Right ventricle myocardium inferior (tissue), 1 donor: ENCODE measurements around the gene SCAF8. TPM values are rescaled to one million over a fixed set of nuclear protein-coding genes. Genes with fewer than 3 reads are reported as not detected.
A peak's percentile ranks its signal among the peaks of the same experiment; 100 is the strongest.
"Not testable (repeated sequence)": the region's sequence is repeated elsewhere in the genome, so short reads cannot be mapped to it uniquely, and the experiment has no call there.

Experiments used
- ATAC-seq: fragments of 200-7000 bp; cut with Tn5 transposase; one replicate; pipeline ENCODE4 v1.9.1; 2020; ENCODE audit warnings: mild to moderate bottlenecking, moderate library complexity
- DNase-seq: peaks from one replicate; pipeline ENCODE4 v3.0.0; 2021; ENCODE audit errors: missing footprints
- intact Hi-C: fragments of 100-400 bp; cut with DNase I; formaldehyde crosslinking; loops from one replicate; pipeline ENCODE4 v1.11.0; 2022
- long read RNA-seq: library from polyadenylated mRNA; unstranded; transcript quantifications from one replicate; pipeline ENCODE4 v2.0.0, GENCODE V29; 2021
- total RNA-seq: library from RNA; stranded (reverse); fragmentation: NEBNext Ultra II Directional; extraction: Animal tissue kit (Norgen Biotek cat#: 25700); gene quantifications from one replicate; pipeline ENCODE4 v1.2.1, GENCODE V29; 2021
- donor health status: DM: no; HTN: yes; CAD: no; lungs with severe emphysema.

SCAF8 gene, protein sequence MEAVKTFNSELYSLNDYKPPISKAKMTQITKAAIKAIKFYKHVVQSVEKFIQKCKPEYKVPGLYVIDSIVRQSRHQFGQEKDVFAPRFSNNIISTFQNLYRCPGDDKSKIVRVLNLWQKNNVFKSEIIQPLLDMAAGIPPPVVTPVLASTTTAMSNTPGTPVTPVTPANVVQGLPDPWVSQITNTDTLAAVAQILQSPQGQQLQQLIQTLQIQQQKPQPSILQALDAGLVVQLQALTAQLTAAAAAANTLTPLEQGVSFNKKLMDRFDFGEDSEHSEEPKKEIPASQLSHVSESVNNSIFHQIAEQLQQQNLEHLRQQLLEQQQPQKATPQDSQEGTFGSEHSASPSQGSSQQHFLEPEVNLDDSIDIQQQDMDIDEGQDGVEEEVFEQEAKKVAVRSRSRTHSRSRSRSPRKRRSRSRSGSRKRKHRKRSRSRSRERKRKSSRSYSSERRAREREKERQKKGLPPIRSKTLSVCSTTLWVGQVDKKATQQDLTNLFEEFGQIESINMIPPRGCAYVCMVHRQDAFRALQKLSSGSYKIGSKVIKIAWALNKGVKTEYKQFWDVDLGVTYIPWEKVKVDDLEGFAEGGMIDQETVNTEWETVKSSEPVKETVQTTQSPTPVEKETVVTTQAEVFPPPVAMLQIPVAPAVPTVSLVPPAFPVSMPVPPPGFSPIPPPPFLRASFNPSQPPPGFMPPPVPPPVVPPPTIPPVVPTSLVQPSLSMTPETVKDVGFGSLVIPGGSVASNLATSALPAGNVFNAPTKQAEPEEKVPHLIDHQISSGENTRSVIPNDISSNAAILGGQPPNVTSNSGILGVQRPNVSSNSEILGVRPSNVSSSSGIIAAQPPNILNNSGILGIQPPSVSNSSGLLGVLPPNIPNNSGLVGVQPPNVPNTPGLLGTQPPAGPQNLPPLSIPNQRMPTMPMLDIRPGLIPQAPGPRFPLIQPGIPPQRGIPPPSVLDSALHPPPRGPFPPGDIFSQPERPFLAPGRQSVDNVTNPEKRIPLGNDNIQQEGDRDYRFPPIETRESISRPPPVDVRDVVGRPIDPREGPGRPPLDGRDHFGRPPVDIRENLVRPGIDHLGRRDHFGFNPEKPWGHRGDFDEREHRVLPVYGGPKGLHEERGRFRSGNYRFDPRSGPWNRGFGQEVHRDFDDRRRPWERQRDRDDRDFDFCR (N-terminal part only)
- total RNA-seq: 47.4 TPM
- long read RNA-seq, full-length matches to known transcripts: 2 of 4 reads
- long read RNA-seq, partial matches to known transcripts: 1 of 4 reads
- long read RNA-seq, other reads (novel, unspliced or antisense): 1 of 4 reads

DNA sequence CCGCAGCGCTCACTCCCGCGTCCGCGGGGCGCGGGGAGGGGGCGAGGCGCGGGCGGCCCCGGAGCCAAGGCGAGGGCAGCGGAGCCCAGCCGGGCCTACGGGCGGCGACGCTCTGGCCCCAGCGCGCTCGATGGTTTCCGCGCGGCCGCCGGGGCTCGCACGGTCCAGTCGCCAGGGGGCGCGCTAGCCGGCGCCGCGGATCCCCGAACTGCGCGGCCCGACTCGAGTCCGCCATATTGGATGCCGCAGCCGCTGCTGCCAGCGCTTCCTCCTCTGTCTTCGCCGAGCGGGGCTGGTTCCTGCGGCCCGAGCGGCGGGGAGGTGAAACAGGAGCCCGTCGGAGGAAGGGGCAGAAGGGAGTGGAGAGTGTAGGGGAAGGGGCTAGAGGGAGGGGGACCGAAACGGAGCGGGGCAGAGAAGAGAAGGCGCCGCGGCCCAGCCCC is at the start of gene SCAF8:
Gene SCAF8 (plus strand): TSS at position 234 of the 443 bp plus-strand sequence. CDS start 485 bp downstream, outside the sequence.
- ATAC-seq (peak; percentile 91), DNase-seq (peak; percentile 96)
- intact Hi-C loops: loop anchor here (5.0 kb wide), 1 partner anchor 69 kb away; no protein-coding TSS in a partner anchor

DNA sequence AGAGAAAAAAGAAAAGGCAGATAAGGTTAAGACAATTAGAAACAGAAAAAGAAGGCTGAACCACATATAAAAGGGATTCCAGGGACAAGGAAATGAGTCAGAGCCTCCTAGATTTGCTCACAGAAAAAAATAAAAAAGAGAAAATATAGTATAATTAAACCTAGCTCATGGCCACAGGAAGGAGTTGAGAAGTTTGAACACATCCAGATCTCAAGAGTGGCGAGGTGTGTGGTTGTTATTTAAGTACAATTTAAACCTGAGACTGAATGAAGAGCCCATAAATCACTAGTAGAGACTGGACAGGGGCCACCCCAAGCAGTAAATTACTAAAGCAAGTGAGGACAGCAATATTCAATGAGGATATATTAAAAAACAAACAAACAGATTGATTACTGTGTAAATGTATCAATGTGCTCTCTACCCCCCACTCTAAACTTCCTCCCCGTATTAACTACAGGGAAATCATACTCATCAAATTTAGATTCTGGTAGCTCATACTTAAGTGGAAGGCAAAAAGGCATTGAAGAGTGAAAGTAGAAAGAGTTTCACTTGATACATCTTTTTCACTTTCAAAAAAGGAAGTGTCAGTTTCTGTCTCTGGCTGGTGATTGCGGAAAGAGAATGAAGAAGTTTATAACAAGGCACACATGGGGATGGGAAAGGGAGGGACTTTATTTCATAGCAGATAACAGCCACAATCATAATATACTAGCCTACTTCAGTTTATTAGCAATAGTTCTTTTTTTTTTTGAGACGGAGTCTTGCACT is 49.3 kb upstream of the SCAF8 start:
- ATAC-seq (no peak), DNase-seq (no peak)
- intact Hi-C loops: no loop called here

DNA sequence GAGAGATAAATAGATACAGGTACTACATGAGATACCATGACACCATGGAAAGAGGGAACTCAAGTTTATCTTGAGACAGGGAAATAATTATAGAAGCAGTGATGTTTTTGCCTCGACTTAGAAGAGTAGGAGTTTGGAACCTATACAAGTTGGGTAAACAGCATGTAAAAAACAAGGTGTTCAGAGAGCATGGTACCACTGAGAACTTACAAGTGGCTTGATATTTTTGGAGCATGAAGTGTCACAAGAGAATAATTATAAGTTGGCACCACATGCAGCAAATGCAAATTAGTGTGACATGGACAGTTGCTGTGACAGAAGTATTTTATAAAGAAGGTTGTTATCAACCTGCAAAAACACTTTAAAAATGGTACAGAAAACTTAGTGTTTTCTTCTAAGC is 47.1 kb upstream of the SCAF8 start:
- no peak for ATAC-seq
- intact Hi-C loops: no loop called here

GRCh38 chr6:154689493-154690255 is 43.5 kb upstream of the SCAF8 start:
- no peak for ATAC-seq
- intact Hi-C loops: no loop called here
- no peak for DNase-seq

More for the DNA sequence above, 47.1 kb upstream of the SCAF8 start:
- DNase-seq: no peak

DNA sequence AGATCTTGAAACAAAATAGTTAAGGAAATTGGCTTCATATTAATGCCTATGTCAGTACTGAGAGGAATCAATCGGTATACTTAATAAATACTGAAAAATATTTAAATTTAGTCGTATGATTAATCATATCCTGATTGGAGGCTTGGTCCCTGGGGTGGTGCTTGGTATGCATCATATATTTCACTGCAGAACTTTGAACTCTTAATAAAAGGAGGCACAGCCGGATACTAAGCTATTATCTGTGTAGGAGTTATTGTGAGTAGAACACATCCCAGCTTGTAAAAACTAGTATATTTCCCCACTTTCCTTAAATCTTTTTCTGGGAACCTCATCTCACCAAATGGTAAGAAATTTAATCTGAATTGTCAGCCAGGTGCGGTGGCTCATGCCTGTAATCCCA is 42.4 kb upstream of the SCAF8 start:
- DNase-seq: no peak
- ATAC-seq: no peak
- intact Hi-C loops: no loop called here

DNA sequence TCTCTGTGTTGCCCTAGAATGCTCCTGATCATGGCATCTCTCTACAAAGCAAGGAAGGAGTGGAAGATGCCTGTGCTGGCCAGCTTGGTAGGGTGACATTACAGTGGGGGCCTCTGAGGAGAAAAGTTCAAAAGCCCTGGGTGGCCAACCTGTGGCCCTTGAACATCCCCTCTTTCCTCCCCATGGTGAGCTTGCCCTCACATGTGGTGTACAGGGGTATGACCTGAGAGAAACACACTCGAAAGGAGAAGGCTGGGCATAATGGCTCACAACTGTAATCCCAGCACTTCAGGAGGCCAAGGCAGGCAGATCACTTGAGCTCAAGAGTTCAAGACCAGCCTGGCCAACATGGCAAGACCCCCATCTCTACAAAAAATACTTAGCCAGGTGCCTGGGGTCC is 36.6 kb upstream of the SCAF8 start:
- intact Hi-C loops: no loop called here
- ATAC-seq: no peak
- DNase-seq: no peak

- DNase-seq: no peak
- intact Hi-C loops: no loop called here
- ATAC-seq: no peak
Measured at GRCh38 chr6:154703124-154703523, 30.1 kb upstream of the SCAF8 start.

GRCh38 chr6:154705471-154706113 is 27.6 kb upstream of the SCAF8 start:
- ATAC-seq (peak; percentile 56), DNase-seq (no peak)
- intact Hi-C loops: no loop called here

GRCh38 chr6:154706389-154706788 is 26.8 kb upstream of the SCAF8 start:
- no peak for DNase-seq
- intact Hi-C loops: no loop called here

GRCh38 chr6:154709621-154710020 is 23.6 kb upstream of the SCAF8 start:
- DNase-seq (no peak), ATAC-seq (no peak)
- intact Hi-C loops: no loop called here

More at GRCh38 chr6:154706389-154706788, 26.8 kb upstream of the SCAF8 start:
- no peak for ATAC-seq

GRCh38 chr6:154710689-154711088 is 22.5 kb upstream of the SCAF8 start:
- DNase-seq: no peak

GRCh38 chr6:154715446-154715845 is 17.8 kb upstream of the SCAF8 start:
- no peak for ATAC-seq
- DNase-seq: no peak
- intact Hi-C loops: no loop called here

More at GRCh38 chr6:154710689-154711088, 22.5 kb upstream of the SCAF8 start:
- intact Hi-C loops: no loop called here
- ATAC-seq: no peak

- ATAC-seq, DNase-seq, intact Hi-C loops: not testable (repeated sequence)
Measured at GRCh38 chr6:154716350-154716749, 16.9 kb upstream of the SCAF8 start.

- no peak for DNase-seq
- intact Hi-C loops: no loop called here
- ATAC-seq: no peak
Measured at GRCh38 chr6:154719433-154719832, 13.8 kb upstream of the SCAF8 start.

GRCh38 chr6:154719854-154720253 is 13.4 kb upstream of the SCAF8 start:
- intact Hi-C loops: no loop called here
- DNase-seq (no peak), ATAC-seq (no peak)

GRCh38 chr6:154721460-154721859 is 11.8 kb upstream of the SCAF8 start:
- intact Hi-C loops: no loop called here
- no peak for DNase-seq
- no peak for ATAC-seq

- no peak for ATAC-seq
- intact Hi-C loops: no loop called here
- DNase-seq: no peak
Measured at GRCh38 chr6:154726887-154727286, 6.3 kb upstream of the SCAF8 start.
